ENCODE data around the gene HLA-DRA.

DNA sequence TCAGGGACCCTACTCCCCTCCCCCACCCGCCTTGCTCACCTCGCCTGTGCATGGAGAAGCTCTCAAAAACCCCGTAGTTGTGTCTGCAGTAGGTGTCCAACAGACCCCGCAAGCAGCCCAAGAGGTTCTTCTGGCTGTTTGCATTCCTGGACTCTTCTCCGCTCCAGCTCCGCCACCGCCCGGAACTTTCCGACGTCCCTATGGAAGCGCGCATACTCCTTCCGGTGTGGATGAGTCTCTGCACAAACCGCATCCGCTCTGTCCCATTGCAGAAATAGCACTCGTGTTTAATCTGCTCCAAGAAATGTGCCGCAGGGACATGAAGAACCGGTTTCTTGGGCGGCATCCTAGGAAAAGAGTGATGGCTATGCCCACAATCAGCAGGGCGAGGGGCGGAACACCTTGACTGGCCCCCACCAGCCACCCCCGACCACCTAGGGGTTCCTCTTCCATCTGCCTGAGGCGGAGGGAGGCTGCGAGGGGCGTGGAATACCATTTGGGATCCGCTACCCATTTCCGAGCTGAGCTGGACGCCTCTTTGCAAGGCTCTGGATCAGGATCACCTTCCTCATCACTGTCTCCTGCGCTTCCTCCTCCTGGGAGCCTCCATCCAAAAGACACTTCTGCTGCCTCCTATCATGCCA lies 20.2 kb downstream of the HLA-DRA start:
- no peak for TF ChIP-seq CTCF (IDR thresholded peaks at IDR 0.05)
- no peak for TF ChIP-seq MXD4 (CRISPR knock-in tag; IDR thresholded peaks at IDR 0.05; ENCODE audit: borderline replicate concordance)
- TF ChIP-seq FOXP1 (CRISPR knock-in tag; IDR thresholded peaks at IDR 0.05; ENCODE audit: borderline replicate concordance): no peak
- TF ChIP-seq E2F4 (CRISPR knock-in tag; IDR thresholded peaks at IDR 0.05; ENCODE audit: borderline replicate concordance, low read depth): no peak
- no peak for TF ChIP-seq MAX (CRISPR knock-in tag; IDR thresholded peaks at IDR 0.05)
- no peak for TF ChIP-seq ZNF423 (CRISPR knock-in tag; IDR thresholded peaks at IDR 0.05)
- no peak for TF ChIP-seq NFE2L1 (CRISPR knock-in tag; IDR thresholded peaks at IDR 0.05)
- no peak for TF ChIP-seq E2F5 (CRISPR knock-in tag; IDR thresholded peaks at IDR 0.05)
- TF ChIP-seq, protein P1, sequence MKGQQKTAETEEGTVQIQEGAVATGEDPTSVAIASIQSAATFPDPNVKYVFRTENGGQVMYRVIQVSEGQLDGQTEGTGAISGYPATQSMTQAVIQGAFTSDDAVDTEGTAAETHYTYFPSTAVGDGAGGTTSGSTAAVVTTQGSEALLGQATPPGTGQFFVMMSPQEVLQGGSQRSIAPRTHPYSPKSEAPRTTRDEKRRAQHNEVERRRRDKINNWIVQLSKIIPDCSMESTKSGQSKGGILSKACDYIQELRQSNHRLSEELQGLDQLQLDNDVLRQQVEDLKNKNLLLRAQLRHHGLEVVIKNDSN (CRISPR knock-in tag; IDR thresholded peaks at IDR 0.05): no peak
